Activated CD8-positive, alpha-beta memory T cell treated with anti-CD3 and anti-CD28 coated beads, Interleukin-2, amount 50 U/mL, for 1 hour (primary cell): ENCODE results near the gene XBP1.
A peak's percentile ranks its signal among the peaks of the same experiment; 100 is the strongest.
"Not testable (repeated sequence)": the region's sequence is repeated elsewhere in the genome, so short reads cannot be mapped to it uniquely, and the experiment has no call there.

Source experiments
- DNase-seq: peaks from one replicate; pipeline ENCODE4 v3.0.0-alpha.2; 2020; ENCODE audit errors: extremely low read depth

Gene XBP1

GRCh38 chr22:28792491-28793383 is 7.6 kb downstream of the XBP1 start:
- no peak for DNase-seq

DNA sequence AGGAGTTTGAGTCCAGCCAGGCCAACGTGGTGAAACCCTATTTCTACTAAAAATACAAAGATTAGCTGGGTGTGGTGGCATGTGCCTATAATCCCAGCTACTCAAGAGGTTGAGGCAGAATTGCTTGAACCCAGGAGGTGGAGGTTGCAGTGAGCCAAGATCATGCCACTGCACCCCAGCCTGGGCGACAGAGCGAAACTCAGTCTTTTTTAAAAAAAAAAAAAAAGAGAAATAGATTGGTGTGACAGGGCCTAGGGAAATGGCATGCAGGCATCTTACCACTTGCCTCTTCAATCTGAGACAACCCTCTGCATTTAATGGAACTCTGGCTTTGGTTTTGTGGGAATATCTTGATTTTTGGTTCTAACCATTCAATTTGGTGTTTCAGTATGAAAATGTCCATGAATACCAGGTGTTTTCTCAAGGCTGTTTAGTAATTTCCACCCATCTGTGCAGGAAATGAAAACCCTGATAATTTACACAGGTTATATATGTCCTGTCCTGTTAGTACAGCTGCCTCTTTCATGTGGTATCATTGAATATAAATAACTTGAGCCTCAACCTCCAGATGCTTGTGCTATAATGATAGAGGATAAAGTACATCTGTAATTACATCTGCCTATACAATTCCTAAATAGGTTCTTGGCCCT is 8.4 kb downstream of the XBP1 start:
- no peak for DNase-seq

DNA sequence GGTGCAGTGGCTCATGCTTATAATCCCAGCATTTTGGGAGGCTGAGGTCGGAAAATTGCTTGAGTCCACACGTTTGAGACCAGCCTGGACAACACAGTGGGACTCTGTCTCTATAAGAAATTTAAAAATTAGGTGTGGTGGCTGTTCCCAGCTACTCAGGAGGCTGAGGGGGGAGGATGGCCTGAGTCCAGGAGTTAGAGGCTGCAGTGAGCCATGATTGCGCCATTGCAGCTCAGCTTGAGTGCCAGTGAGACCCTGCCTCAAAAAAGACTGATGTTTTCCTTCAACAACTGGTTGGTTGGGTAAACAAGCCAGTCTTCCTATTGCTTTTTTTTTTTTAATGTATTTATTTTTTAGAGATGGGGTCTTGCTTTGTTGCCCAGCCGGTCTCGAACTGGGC is 9.2 kb downstream of the XBP1 start:
- no peak for DNase-seq

- no peak for DNase-seq
Observed at GRCh38 chr22:28788601-28789000, 11.8 kb downstream of the XBP1 start.

DNA sequence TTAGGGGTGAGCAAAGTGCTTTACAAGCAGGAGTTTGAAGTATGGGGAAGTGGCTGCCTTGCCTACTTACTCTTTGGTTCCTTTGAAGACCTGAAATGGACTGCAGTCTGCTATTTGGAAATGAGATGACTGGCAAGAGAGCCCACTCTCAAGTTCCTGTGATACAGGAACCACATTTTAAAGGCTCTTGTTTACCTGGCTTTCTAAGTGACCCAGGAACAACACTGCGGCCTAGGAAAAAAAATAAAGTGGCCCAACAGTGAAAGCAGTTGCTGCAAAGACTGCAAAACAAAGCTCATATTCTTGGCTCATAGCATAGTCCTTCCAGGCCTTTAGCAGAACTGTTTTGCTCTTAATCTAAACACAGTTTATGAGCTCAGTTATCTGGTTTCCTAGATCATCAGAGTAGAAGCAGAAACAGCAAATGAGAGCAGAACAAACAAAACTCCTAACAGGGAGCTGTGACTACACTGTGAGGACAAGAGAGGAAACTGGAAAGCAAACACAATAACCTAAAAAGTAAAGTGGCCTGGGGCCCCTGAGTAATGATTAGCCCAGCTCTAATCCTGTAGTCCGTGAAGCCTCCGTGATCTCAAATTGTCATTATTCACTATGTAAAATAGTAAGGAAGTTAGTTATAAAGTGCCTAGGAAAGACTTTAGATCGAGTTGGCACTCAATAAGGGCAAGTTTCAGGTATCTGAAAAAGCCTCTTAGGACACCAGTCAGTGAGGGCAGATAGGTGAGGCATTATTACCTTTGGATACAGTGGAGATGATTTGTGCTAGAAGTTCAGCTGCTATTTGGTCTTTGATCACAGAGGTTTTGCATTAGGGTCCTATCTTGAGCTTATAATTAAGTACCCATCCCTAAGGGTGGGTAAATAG is 16.3 kb downstream of the XBP1 start:
- DNase-seq, result no peak

DNA sequence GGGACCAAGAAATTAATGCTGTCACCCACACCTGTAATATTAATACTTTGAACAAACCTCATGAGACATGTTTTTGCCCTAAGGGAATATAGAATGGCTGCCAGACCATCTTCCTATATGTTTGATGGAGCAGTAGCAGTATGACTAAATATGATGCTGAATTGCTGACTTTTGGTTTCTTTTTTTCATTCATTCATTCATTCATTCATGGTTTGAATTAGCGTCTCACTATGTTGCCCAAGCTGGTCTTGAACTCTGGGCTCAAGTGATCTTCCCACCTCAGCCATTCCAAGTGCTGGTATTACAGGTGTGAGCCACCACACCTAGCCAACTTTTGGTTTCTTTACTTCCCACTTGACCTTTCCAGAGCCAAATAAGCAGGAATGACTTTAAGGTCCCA is 20.1 kb downstream of the XBP1 start:
- DNase-seq, result no peak

DNA sequence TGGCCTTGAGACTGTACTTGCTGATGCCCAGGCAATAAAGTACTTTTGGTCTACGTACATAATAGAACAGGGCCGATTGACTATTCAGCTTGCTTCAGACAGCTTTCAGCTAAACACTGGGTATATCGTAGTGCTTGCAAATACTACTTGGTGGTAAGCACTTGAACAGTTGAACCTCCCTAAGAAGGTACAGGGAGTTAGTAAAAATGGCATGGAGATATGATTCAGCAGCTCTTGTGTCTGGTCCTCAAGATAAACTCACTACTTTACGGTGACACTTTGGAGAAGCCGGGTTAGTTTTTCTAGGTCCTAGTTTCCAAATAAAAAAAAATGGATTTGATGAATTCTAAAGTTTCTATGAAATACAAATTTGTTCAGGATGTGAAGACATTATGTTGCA is 20.5 kb downstream of the XBP1 start:
- no peak for DNase-seq

DNA sequence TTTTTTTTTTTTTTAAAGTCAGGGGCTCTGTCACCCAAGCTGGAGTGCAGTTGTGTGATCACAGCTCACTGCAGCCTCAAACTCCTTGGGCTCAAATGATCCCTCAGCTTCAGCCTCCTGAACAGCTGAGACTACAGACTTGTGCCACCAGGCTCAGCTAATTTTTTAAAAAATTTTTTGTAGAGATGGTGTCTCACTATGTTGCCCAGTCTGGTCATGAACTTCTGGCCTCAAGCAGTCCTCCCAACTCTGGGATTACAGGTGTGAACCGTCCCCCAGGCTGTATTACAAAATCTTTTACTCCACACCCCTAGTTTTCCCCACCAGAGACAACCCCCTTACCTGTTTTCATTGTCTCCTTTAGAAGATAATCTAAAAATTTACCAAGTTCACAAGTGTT is 26.0 kb downstream of the XBP1 start:
- no peak for DNase-seq

DNA sequence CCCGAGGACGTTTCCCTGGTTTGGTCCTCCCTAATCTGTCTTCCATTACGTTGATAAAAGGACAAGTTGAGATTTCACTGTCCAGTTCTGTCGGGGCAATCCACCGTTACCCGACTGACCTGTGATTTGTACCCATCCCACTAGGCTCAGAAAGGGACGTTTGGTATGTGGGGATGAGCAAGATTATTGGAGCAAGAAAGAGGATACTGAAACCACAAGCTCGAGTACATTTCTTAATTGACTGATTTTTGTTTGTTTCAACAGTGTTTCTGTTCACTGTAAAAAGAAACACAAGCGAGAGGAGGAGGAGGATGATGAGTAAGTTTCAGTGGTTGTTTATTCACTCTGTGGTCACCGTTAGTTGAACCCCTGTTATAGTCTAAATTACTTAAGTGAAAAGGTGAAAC is 26.9 kb downstream of the XBP1 start:
- no peak for DNase-seq

DNA sequence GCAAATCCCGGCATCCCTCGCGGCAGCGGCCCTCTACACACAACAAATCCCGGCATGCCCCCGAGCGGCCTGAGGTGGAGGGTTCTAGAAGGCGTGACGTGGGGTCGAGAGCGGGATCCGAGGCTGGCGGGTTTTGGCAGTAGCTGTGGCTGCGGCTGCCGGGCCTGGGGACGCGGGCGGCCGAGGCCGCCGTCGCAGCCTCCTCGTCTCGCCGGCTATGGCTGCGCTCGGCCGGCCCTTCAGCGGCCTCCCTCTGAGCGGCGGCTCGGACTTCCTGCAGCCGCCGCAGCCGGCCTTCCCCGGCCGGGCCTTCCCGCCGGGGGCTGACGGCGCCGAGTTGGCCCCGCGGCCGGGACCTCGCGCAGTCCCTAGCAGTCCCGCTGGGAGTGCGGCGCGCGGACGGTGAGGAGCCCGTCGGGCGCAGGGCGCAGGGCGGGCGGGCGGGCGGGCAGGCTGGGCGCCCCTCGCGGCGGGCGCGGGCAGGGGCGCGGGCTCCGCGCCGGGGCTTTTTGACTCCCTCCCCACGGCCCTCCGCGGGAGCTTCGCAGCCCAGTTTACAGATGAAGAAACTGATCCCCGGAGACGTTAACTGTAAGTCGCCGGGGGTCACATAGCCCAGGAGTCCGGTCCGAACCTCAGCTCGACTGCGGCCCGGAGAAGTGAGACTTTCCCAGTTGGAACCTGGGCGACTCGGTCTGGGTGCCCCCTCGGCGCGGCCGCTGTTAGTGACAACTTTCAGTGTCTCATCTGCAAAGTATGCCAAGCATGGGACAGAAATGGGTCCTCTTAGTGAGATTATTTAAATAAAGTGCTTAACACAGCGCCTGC is 27.5 kb downstream of the XBP1 start, which contains the start of gene CCDC117:
Gene CCDC117, plus strand, starts transcription at position 63 of the 828 bp plus-strand sequence. Its CDS starts 155 bp downstream, at position 218.
- peak; percentile 79 for DNase-seq

DNA sequence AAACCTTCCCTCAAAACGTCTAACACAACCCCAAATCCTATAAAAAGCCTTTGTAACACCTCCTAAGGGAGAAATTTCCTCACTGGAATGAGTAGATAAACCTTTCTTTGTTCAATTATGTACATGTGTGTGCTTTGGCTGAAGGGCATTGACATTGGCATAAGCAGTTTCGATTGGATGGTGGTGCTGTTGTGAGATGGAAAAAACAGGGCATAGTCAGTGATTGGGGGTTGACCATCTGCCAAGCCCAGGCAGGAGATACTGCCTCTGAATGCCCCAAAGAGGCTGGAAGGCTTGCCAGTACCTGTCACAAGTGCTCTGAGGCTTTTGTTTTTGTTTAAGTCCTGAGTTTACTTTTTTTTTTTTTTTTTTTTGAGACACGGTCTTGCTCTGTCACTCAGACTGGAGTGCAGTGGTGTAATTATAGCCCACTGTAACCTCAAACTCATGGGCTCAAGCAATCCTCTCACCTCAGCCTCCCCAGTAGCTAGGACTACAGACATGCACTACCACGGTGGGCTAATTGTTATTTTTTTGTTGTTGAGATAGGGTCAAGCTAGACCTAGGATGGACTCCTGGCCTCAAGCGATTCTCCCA is 29.1 kb downstream of the XBP1 start:
- DNase-seq, result no peak

- DNase-seq, result no peak
Observed at GRCh38 chr22:28769394-28770085, 30.8 kb downstream of the XBP1 start.

GRCh38 chr22:28768701-28769393 is 31.5 kb downstream of the XBP1 start:
- DNase-seq, result no peak

DNA sequence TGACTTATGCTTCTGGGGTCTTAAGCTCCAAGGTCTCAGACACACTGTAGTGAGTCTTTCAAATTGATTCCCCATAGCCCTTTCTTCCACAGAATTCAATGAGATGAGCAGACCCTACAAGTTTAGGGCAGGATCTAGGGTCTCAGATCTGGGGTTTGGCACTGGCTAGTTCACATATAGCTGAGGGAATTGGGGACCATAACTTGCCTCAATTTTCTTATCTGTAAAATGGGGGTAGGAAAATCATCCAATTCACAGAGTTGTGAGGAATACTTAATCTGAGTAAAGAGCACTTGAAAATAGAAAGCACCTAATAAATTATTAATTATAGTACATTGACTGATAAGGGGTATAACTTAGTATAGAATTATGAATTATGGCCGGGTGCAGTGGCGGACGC is 33.7 kb downstream of the XBP1 start:
- DNase-seq, result no peak

DNA sequence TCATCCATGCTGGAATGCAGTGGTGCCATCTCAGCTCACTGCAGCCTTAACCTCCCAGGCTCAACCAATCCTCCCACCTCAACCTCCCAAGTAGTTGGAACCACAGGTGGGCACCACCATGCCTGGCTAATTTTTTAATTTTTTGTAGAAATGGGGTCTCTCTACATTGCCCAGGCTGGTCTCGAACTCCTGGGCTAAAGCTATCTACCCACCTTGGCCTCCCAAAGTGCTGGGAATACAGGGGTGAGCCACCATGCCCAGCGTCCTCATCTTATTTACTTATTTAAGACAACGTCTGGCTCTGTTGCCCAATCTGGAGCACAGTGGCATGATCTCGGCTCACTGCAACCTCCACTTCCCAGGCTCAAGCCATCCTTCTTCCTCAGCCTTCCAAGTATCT is 38.4 kb downstream of the XBP1 start:
- not testable (repeated sequence) for DNase-seq

DNA sequence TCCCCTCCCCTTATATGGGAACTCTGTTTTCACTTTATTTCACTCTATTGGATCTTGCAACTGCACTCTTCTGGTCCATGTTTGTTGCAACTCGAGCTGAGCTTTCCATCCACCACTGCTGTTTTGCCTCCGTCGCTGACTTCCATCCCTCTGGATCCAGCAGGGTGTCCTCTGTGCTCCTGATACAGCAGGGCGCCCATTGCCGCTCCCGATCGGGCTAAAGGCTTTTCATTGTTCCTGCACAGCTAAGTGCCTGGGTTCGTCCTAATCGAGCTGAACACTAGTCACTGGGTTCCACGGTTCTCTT is 39.0 kb downstream of the XBP1 start:
- DNase-seq, result no peak

- no peak for DNase-seq
Observed at GRCh38 chr22:28759861-28760560, 40.4 kb downstream of the XBP1 start.

DNA sequence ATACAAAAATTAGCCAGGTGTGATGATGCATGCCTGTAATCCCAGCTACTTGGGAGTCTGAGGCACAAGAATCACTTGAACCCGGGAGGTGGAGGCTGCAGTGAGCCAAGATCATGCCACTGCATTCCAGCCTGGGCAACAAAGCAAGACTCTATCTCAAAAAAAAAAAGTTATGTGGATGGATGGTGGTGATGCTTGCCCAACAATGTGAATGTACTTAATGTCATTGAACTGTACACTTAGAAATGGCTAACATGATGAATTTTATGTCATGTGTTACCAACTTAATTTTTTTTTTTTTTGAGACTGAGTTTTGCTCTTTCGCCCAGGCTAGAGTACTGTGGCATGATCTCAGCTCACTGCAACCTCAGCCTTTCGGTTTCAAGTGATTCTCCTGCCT is 45.9 kb downstream of the XBP1 start:
- not testable (repeated sequence) for DNase-seq

DNA sequence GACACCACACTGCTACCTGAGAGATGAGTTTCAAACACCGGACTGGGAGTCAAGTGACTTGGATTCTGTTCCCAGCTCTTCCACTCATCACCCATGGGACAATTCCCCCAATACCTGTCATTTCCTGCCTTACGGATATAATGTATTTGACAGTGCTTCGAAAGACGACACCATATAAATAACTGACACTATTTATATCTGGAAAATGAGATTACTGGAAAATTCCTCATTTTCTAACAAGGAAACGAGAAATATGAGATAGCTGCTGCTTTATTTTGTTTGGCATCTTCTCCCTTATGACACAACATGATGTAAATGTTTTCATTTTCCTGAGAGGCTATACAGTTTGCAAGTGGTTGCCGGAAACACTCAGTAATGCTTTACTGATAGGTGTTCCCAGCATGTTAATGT is 49.9 kb downstream of the XBP1 start:
- no peak for DNase-seq
